HG02943 (cell line): ENCODE results near the gene PDF.
A peak's percentile ranks its signal among the peaks of the same experiment; 100 is the strongest.
"Not testable (repeated sequence)": the region's sequence is repeated elsewhere in the genome, so short reads cannot be mapped to it uniquely, and the experiment has no call there.

Experiments
- ATAC-seq: cut with Tn5 transposase; IDR thresholded peaks from one replicate; pipeline ENCODE4 v1.9.1; 2021; ENCODE audit warnings: mild to moderate bottlenecking, low read depth, moderate library complexity; ENCODE audit not compliant: unreplicated experiment

Gene PDF

GRCh38 chr16:69318911-69319289 lies 11.5 kb downstream of the PDF start:
- ATAC-seq, result no peak

DNA sequence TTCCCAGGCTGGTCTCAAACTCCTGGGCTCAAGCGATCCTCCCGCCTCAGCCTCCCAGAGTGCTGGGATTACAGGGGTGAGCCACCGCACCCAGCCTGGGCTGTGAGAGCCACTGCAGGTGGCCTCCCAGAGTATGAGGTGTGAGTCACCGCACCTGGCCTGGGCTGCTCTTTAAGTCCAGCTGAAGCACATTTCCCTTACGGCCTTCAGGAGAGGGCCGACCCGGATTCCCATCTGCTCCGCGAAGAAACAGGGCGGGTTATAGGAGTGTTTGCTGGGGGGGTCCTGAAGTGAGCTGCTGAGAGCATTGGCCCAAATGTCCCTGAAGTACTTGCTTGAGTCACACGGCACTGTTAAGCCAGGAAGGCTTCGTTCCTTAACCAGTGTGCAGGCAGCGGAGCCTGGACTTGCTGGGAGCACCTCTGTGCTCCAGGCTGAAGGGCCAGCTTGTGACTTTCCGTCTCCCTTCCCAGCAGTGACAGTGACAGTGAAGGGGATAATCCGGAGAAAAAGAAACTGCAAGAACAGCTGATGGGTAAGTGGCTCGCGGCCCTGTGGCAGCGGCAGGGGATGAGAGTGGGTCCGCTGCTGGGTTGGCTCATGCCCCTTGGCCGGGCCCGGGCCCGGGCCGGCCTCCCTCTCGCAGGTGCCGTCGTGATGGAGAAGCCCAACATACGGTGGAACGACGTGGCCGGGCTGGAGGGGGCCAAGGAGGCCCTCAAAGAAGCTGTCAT lies 12.0 kb downstream of the PDF start:
- no peak for ATAC-seq

GRCh38 chr16:69316595-69317034 lies 13.8 kb downstream of the PDF start:
- ATAC-seq, result no peak

DNA sequence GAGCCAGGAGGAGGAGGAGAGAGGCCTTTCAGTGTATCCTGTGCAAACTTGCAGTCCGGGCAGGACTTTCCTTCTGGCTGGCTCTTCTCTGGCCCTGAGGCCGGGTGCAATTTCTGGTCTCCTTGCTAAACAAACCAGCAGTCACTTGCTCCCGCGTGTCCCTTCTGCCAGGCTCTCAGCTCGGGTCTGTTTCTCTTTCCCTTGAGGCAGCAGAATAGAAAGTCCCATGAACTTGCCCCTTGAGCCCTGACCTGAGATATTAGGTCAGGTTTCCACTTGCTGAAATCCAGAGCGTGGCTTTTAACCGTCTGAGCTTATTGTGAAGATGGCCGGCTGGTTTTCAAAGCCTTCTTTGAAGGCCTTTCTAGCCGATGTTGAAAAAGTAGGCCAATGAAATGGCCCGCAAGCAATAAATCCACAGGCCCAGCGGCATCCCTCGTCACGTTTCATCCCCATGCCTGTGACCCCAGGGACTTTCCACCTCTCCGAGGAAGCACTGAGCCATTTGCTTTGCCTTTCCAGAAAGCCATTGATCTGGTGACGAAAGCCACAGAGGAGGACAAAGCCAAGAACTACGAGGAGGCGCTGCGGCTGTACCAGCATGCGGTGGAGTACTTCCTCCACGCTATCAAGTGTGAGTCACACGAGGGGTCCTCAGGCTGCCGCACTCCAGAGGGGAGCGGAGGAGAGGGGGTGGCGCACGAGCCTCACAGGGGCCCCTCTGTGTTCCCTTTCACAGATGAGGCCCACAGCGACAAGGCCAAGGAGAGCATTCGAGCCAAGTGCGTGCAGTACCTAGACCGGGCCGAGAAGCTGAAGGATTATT lies 14.7 kb downstream of the PDF start:
- no peak for ATAC-seq

DNA sequence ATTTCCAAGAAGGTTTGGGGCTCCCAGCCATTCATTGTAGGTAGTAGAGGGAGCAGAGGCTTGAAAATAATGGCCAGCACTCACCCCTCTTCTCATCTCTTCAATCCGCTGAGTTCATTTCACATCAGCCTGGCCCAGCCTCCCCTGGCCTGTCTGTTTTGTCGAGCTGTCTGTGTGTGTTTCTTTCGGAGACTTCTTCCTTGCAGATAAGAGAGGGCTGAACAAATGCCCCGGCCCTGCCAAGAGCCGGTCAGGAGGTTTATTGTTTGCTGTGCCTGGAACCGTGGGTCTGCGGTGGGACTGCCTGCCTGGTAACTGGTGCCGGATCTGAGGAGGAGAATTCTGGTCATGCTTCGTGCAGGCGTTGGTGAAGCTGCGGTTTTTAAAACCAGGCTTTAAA lies 15.9 kb downstream of the PDF start:
- ATAC-seq, result no peak

- no peak for ATAC-seq
Observed at GRCh38 chr16:69313469-69313868, 16.9 kb downstream of the PDF start.

GRCh38 chr16:69311533-69312387 lies 18.6 kb downstream of the PDF start:
- ATAC-seq, result peak; percentile 49

DNA sequence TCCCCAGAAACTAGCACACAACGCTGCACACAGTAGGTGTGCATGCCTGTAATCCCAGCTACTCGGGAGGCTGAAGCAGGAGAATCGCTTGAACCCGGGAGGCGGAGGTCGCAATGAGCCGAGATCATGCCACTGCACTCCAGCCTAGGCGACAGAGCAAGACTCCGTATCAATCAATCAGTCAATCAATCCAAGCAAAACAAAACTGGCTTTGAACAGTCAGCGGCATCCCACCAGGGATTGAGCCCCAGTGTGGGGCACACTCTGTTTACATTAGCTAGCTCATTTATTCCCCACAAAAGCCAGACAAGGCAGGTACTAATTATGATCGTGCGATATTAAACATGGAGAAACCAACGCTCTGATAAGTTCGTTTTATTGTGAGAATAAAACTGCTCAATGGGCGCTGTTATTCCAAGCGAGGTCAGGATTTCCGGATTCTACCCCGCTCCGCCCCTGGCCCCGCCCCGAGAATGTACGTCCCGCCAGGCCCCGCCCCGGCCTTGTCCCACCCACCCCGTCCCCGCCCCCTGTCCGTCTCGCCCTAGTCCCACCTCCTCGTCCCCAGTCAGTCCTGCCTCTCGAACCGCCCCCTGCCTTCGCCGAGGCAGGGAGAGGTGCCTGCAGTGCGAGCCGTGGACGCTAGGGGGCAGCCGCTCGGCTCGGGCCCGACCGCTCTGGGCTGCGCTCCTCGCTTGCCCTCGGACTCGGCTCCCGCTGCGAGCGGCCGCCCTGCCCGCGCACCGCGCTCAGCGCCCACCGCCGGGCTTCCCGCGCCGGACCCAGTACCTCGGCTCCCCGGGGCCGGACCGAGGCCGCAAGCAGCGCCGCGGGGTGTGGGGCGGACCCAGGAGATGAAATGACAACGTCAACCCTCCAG lies 19.5 kb downstream of the PDF start, which contains the start of gene VPS4A:
Gene VPS4A (plus strand): TSS at position 698 of the 880 bp plus-strand sequence. CDS start 162 bp downstream, at position 860.
- peak; percentile 83 for ATAC-seq

GRCh38 chr16:69309316-69309715 lies 21.1 kb downstream of the PDF start:
- ATAC-seq, result no peak

GRCh38 chr16:69307856-69308255 lies 22.5 kb downstream of the PDF start:
- ATAC-seq, result no peak

GRCh38 chr16:69307091-69307490 lies 23.3 kb downstream of the PDF start:
- no peak for ATAC-seq

DNA sequence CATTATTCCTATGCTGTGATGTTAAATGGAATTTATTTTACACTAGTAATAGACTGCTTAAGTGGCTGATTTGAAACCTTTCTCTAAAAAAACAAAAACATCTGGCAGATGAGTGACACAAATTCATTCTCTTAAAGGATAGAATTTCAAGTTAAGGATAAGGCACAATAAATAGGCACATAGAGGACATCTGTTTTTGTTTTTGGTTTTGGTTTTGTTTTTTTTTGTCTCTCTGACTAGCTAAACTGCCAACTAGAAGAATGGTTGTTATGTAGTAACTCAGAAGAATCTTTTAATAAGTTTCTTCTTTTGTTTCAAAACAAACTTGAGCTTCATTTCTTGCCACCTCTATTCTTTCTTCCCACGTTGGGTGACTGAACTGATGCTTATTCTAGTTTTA lies 24.4 kb downstream of the PDF start:
- ATAC-seq, result no peak

DNA sequence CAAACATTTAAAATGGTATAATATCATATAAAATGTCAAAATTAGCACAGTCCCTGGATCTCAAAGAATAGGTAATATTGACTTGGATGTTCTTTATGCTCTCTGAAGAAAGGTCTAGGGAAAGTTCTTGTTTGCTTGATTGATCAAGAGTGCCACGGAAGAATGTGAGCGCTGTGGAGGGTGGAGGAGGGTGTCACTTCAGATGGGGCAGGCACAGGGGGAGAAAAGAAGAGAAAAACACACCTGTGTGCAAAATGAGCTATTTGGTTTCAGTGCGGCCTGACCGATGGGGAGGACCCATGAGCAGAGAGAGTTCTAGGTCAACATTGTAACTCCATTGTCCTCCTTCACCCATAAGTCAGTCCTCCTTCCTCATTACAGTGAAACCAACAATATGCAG lies 28.1 kb downstream of the PDF start:
- ATAC-seq, result no peak

GRCh38 chr16:69301861-69302260 lies 28.5 kb downstream of the PDF start:
- ATAC-seq, result no peak

GRCh38 chr16:69301187-69301586 lies 29.2 kb downstream of the PDF start:
- ATAC-seq, result no peak

DNA sequence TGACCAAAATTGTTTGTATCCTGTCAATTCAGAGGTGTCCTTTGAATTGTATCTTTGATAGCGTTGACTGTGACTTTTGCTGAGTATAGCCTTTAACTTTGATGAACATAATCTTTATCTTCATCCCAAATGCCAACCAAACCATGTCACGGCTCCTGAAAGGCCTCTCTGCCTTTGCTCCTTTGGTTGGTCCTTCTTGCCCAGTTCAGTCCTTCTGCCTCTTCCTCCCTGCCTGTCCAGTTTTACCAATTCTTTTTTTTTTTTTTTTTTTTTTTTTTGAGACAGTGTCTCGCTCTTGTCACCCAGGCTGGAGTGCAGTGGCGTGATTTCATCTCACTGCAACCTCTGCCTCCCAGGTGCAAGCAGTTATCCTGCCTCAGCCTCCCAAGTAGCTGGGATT lies 32.1 kb downstream of the PDF start:
- ATAC-seq, result no peak

- ATAC-seq, result not testable (repeated sequence)
Observed at GRCh38 chr16:69296771-69297170, 33.6 kb downstream of the PDF start.

GRCh38 chr16:69294051-69294450 lies 36.3 kb downstream of the PDF start:
- ATAC-seq, result no peak

- no peak for ATAC-seq
Observed at GRCh38 chr16:69293401-69293800, 37.0 kb downstream of the PDF start.

- ATAC-seq, result not testable (repeated sequence)
Observed at GRCh38 chr16:69291657-69292056, 38.7 kb downstream of the PDF start.
